Left cardiac atrium (tissue), 4 donors: ENCODE data around the gene CSRP2. TPM values are rescaled to one million over a fixed set of nuclear protein-coding genes. Genes with fewer than 3 reads are reported as not detected.
A peak's percentile ranks its signal among the peaks of the same experiment; 100 is the strongest.

ENCODE experiments used
- ATAC-seq, 2 donors: fragments of 200-7000 bp; cut with Tn5 transposase; one replicate each; pipeline ENCODE4 v1.9.1; 2020; ENCODE audit warnings: mild to moderate bottlenecking in 2 of 2, moderate library complexity in 2 of 2
- DNase-seq: peaks from one replicate; pipeline ENCODE4 v3.0.0-alpha.2; 2020
- intact Hi-C, 2 donors: fragments of 100-400 bp; cut with DNase I; formaldehyde crosslinking; loops; one replicate each; pipeline versions ENCODE4 v1.14.1 to v1.15.1; 2022 to 2023
- long read RNA-seq: library from polyadenylated mRNA; unstranded; transcript quantifications from one replicate; pipeline ENCODE4 v2.0.0, GENCODE V29; 2021
- total RNA-seq, 2 donors: library from RNA; stranded (reverse); fragmentation: NEBNext Ultra II Directional; extraction: Animal tissue kit (Norgen Biotek cat#: 25700); gene quantifications; one replicate each; pipeline ENCODE4 v1.2.1, GENCODE V29; 2021
- donor health status: DM: no; HTN: yes; CAD: no.
- donor health status: DM: no; HTN: yes; CAD: no; lungs with severe emphysema.
- donor health status: DM: yes; HTN: yes; CAD: no.
- donor health status: Dilated cardiomyopathy.

Gene CSRP2
- total RNA-seq: 10 to 100 TPM; 11.6 to 20.5 TPM
- long read RNA-seq, partial matches to known transcripts: 0 of 2 reads
- long read RNA-seq, other reads (novel, unspliced or antisense): 0 of 2 reads

GRCh38 chr12:76878899-76879709 lies at the start of gene CSRP2:
TSS of gene CSRP2 (minus strand) at chr12:76879019. CDS start at chr12:76866260, 12,759 bp downstream.
- peak; percentile 92 for DNase-seq
- peak; percentile 97 to 98 for ATAC-seq
- intact Hi-C loops: no loop called here

DNA sequence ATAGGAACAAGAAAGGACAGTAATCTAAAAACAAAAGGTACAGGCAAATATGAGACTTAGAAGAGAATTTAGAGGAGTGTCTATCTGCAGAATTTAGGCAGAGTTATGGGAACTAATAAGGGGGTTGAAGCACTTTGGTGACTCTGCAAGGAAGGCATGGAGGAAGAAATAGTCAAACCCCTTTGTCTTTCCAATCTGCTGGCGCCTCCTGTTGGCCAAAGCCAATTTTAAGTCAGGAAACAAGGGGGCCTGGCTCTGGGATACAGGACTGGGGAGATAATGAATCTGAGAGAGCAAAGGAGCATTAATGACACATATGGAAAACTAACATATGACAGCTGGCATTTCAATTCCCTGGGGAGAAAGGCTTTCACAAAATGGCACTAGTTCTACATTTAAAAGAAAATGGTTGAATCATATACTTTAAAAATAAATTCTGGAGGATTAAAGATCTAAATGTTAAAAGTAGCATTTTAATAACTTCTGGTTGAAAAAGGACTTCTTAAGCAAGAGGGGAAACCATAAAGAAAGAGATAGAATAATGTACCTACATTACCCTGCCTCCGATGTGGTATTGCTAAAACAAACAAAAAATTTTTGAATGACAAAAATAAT lies 48.5 kb upstream of the CSRP2 start:
- DNase-seq (peak; percentile 22), ATAC-seq (no peak)
- intact Hi-C loops: no loop called here

DNA sequence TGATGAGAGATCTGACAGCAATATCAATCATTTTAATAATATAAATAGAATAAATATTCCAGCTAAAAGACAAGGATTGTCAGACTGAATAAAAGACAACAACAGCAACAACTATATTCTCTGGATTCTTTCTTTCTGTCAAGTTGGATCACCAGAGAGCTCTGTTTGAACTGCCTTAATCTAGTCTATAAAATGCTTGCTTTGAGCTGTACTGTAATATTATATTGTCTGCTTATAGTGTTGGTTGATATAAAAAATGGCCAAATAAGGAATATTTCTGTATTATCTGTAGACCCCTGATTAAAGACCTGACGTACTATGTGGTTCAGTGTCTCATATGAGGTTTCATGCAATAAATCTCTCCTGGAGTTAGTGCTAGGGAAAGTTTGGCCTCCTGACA lies 46.3 kb upstream of the CSRP2 start:
- no peak for ATAC-seq
- intact Hi-C loops: no loop called here
- no peak for DNase-seq

DNA sequence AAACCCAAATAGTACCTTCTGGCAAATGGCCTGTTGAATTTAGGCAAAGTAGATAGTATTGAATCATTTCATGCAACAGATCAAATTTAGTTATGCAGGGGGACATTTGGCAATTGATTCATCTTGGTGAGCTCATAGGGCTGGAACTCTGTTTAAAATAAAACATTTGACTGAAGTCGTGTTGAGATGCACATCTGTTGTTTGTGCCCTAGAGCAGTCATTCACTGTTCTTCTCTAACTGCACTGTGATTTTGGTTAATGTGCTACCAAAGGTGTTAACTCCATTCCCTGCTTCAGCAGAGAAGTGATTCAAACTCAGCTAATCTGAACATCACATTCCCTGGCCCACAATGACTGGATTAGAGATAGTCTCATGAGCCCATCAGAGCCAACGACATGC lies 44.0 kb upstream of the CSRP2 start:
- no peak for DNase-seq
- intact Hi-C loops: no loop called here
- no peak for ATAC-seq

DNA sequence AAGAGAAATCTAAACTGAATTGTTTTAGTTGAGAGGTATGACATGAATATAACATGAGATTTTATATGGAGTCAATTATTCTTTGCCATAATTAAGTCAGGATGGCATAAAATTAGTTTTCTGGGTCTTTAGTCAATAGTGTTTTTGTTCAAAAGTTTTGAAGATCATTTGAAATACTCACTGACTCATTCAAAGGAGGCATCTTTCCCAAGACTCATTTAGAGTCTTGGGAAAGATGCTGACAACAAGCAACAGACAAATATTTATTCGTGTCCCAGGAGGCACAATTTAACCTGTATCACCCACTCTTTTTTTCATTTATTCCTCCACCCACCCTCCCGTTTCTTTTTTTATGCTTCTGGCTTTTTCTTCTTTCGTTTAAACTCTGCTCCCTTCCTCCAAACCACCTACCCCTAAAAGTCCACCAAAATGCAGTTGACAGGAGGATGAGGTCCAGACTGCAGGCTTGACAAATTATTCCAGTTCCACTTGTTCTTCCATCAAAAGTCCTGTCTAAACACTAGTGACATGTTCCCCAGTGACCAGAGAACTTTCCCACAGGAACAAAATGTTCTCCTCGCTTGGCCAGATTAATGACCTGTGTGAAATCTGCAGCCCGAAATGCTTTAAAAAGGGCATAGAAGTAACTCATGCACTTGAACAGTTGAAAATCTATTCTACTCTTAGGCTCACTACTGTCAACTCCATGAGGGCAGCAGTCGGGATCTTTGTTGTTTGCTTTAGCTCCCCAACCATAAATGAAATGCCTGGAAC lies 43.3 kb upstream of the CSRP2 start:
- DNase-seq: no peak
- intact Hi-C loops: no loop called here
- ATAC-seq: no peak

GRCh38 chr12:76921100-76921471 lies 42.3 kb upstream of the CSRP2 start:
- DNase-seq: no peak
- intact Hi-C loops: no loop called here
- ATAC-seq: no peak

GRCh38 chr12:76920172-76921099 lies 41.6 kb upstream of the CSRP2 start:
- no peak for DNase-seq
- intact Hi-C loops: no loop called here

DNA sequence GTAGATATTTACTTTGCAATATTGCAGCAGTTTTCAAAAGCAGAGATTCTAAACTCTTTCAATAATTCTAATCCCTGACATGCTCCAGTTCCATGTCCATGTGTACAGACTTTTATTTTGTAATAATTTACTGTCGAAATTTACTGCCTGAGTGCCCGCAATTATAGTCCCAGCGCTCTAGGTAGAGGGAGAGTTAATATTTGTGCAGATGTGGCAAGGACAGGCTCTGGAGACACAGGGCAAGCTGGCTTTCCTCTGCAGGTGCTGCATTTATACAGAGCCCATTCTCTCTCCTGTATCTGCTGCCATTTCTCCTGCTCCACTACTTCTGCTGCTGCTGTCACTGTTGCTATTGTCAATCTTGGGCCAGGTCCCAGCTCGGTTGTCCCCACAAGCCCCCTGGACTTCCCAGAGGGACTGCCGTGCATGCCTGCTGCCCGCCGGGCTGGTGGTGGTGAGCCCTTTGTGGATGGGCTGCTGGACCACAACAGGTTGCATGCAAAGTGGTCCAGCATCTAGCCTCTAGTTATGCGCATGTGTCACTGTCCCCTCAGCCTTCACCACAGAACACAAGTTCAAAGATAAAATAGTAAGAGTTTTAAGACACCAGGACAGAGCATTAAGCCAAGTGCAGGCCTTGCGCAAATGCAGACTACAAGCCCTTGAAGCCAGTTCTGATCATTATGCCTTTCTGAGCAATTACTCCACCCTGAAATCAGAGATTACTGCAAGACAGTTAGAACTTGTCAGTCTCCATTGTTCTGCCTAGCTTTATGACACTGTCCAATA lies 40.8 kb upstream of the CSRP2 start:
- peak in 1 of 2 donors; percentile 56 for ATAC-seq
- DNase-seq: no peak
- intact Hi-C loops: no loop called here

More at GRCh38 chr12:76920172-76921099, 41.6 kb upstream of the CSRP2 start:
- no peak for ATAC-seq

DNA sequence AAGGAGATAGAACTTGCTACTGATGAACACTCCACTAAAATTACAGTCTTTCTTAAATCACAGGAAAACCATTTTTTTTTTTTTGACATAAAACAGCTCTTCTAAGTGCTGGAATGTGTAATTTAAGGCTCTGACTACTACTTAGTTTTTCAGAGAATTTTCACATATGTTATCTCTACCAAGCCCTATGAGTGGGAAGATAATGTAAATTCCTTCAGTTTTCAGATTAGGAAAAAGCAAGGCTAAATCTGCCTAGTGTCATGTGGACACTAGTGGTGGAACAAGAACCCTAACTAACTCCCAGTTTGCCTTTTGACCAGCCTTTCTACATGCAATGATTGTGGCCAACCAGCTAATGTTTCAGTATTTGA lies 37.3 kb upstream of the CSRP2 start:
- ATAC-seq (no peak), DNase-seq (no peak)
- intact Hi-C loops: no loop called here

- DNase-seq: no peak
- intact Hi-C loops: no loop called here
- ATAC-seq: peak in 1 of 2 donors; percentile 38
Observed at GRCh38 chr12:76915361-76916169, 36.7 kb upstream of the CSRP2 start.

GRCh38 chr12:76914102-76914859 lies 35.5 kb upstream of the CSRP2 start:
- intact Hi-C loops: no loop called here
- ATAC-seq: no peak
- no peak for DNase-seq

GRCh38 chr12:76909290-76909689 lies 30.5 kb upstream of the CSRP2 start:
- intact Hi-C loops: no loop called here
- ATAC-seq (no peak), DNase-seq (no peak)

DNA sequence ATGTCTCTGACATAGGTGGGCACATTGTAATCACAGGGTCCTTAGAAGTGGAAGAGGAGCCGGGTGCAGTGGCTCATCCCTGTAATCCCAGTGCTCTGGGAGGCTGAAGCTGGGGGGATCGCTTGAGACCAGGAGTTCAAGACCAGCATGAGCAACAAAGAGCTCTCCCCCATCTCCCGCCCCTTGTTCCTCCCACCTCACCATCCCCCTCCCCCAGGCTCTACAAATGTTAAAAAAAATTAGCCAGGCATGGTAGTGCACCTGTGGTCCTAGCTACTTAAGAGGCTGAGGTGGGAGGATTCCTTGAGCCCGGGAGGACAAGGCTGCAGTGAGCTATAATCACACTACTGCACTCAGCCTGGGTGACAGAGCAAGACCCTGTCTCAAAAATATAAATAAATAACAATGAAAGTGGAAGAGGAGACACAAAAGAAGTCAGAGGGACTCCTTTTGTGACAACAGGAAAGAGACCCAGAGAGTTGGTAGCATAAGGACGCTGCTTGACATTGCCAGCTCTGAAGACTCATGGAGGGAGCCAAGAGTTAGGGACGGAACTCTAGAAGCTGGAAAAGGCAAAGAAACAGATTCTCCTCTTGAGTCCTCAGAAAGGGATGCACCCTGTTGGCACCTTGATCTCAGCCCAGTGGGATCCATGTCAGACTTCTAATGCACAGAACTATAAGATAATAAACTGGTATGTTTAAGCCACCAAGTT lies 29.6 kb upstream of the CSRP2 start:
- intact Hi-C loops: no loop called here
- DNase-seq: no peak
- no peak for ATAC-seq

GRCh38 chr12:76901628-76902380 lies 23.0 kb upstream of the CSRP2 start:
- ATAC-seq: no peak
- no peak for DNase-seq
- intact Hi-C loops: no loop called here

GRCh38 chr12:76899522-76899921 lies 20.7 kb upstream of the CSRP2 start:
- ATAC-seq (no peak), DNase-seq (no peak)
- intact Hi-C loops: no loop called here
